H9 (cell line): ENCODE data around the gene RALGPS2. TPM values are rescaled to one million over a fixed set of nuclear protein-coding genes. Genes with fewer than 3 reads are reported as not detected.

Source experiments
- DNase-seq: peaks from one replicate; pipeline ENCODE4 v3.0.0-alpha.2; 2017
- H2AFZ ChIP-seq: one replicate; pipeline ENCODE4 v1.6.1; 2013; ENCODE audit warnings: mild to moderate bottlenecking, low read length, control low read depth, moderate library complexity
- H2AK5ac ChIP-seq: 2 replicates; pipeline ENCODE4 v1.6.1; 2013; ENCODE audit warnings: low read length, control low read depth, mixed read lengths; ENCODE audit not compliant: insufficient read length
- H2BK120ac ChIP-seq: one replicate; pipeline ENCODE4 v1.6.1; 2013; ENCODE audit warnings: low read depth, mild to moderate bottlenecking, low read length, control low read depth, inconsistent platforms; ENCODE audit not compliant: poor library complexity, severe bottlenecking
- H2BK12ac ChIP-seq: 2 replicates; pipeline ENCODE4 v1.6.1; 2013; ENCODE audit warnings: low read length, control low read depth, mixed read lengths, low read depth; ENCODE audit not compliant: insufficient read length
- H2BK15ac ChIP-seq: 2 replicates; pipeline ENCODE4 v1.6.1; 2013; ENCODE audit warnings: low read depth, low read length, control low read depth
- H2BK20ac ChIP-seq: one replicate; pipeline ENCODE4 v1.6.1; 2013; ENCODE audit warnings: low read depth, mild to moderate bottlenecking, low read length, control low read depth, inconsistent platforms; ENCODE audit not compliant: poor library complexity, severe bottlenecking
- H2BK5ac ChIP-seq: 2 replicates; pipeline ENCODE4 v1.6.1; 2013; ENCODE audit warnings: low read length, control low read depth, mixed read lengths; ENCODE audit not compliant: insufficient read length
- H3K14ac ChIP-seq: 2 replicates; pipeline ENCODE4 v1.6.1; 2013; ENCODE audit warnings: low read length, control low read depth; ENCODE audit not compliant: insufficient read depth
- H3K18ac ChIP-seq: 2 replicates; pipeline ENCODE4 v1.6.1; 2013; ENCODE audit warnings: low read depth, mild to moderate bottlenecking, mixed read lengths, low read length, control low read depth; ENCODE audit not compliant: insufficient read length
- H3K23ac ChIP-seq: 2 replicates; pipeline ENCODE4 v1.6.1; 2013; ENCODE audit warnings: low read length, control low read depth, mixed read lengths, low read depth; ENCODE audit not compliant: insufficient read length
- H3K23me2 ChIP-seq: 2 replicates; pipeline ENCODE4 v1.6.1; 2013; ENCODE audit warnings: low read depth, mild to moderate bottlenecking, mixed read lengths, low read length, control low read depth; ENCODE audit not compliant: insufficient read length, poor library complexity, severe bottlenecking
- H3K27ac ChIP-seq: 2 replicates; pipeline ENCODE4 v1.5.1; 2013; ENCODE audit warnings: low read length, control low read depth, mixed read lengths, low read depth; ENCODE audit not compliant: insufficient read length
- H3K27me3 ChIP-seq: 2 replicates; pipeline ENCODE4 v1.6.1; 2013; ENCODE audit warnings: low read length, control low read depth, inconsistent platforms; ENCODE audit not compliant: insufficient read depth
- H3K4ac ChIP-seq: 2 replicates; pipeline ENCODE4 v1.6.1; 2013; ENCODE audit warnings: low read depth, mild to moderate bottlenecking, control low read depth, inconsistent platforms, low read length, moderate library complexity
- H3K4me1 ChIP-seq: 2 replicates; pipeline ENCODE4 v1.6.1; 2013; ENCODE audit warnings: low read length, control low read depth, inconsistent platforms; ENCODE audit not compliant: insufficient read depth
- H3K4me2 ChIP-seq: 2 replicates; pipeline ENCODE4 v1.6.1; 2013; ENCODE audit warnings: low read length, control low read depth, mixed read lengths; ENCODE audit not compliant: insufficient read length, insufficient read depth
- H3K56ac ChIP-seq: 2 replicates; pipeline ENCODE4 v1.6.1; 2013; ENCODE audit warnings: low read depth, mild to moderate bottlenecking, mixed read lengths, low read length, control low read depth; ENCODE audit not compliant: insufficient read length
- H3K79me1 ChIP-seq: 2 replicates; pipeline ENCODE4 v1.6.1; 2013; ENCODE audit warnings: low read depth, mild to moderate bottlenecking, moderate library complexity, low read length, control low read depth, inconsistent platforms; ENCODE audit not compliant: insufficient read depth, poor library complexity, severe bottlenecking
- H3K79me2 ChIP-seq: 2 replicates; pipeline ENCODE4 v1.6.1; 2013; ENCODE audit warnings: low read length, control low read depth, inconsistent platforms; ENCODE audit not compliant: insufficient read depth
- H3K9ac ChIP-seq: 2 replicates; pipeline ENCODE4 v1.6.1; 2013; ENCODE audit warnings: low read length, control low read depth, mixed read lengths; ENCODE audit not compliant: insufficient read length; ENCODE audit errors: extremely low read depth
- H3K9me3 ChIP-seq: one replicate; pipeline ENCODE4 v1.6.1; 2013; ENCODE audit warnings: low read depth, low read length, inconsistent platforms; ENCODE audit not compliant: control insufficient read depth
- H3T11ph ChIP-seq: one replicate; pipeline ENCODE4 v1.6.1; 2013; ENCODE audit warnings: mild to moderate bottlenecking, low read length, control low read depth, inconsistent platforms
- H4K20me1 ChIP-seq: one replicate; pipeline ENCODE4 v1.6.1; 2013; ENCODE audit not compliant: control insufficient read depth, insufficient read length, insufficient read depth
- H4K5ac ChIP-seq: 2 replicates; pipeline ENCODE4 v1.6.1; 2013; ENCODE audit warnings: low read depth, mild to moderate bottlenecking, mixed read lengths, low read length, control low read depth; ENCODE audit not compliant: insufficient read length
- H4K8ac ChIP-seq: replicated peaks from 2 replicates; pipeline ENCODE4 v1.6.1; 2013; ENCODE audit warnings: low read length, control low read depth, mixed read lengths, low read depth; ENCODE audit not compliant: insufficient read length
- H4K91ac ChIP-seq: 2 replicates; pipeline ENCODE4 v1.6.1; 2013; ENCODE audit warnings: low read depth, mild to moderate bottlenecking, moderate library complexity, mixed read lengths, low read length, control low read depth; ENCODE audit not compliant: insufficient read length
- H3K27ac Mint-ChIP-seq, 3 experiments: 2 replicates in 2 of 3; 3 replicates in 1 of 3; pipeline ENCODE4 v1.8.0; 2020 to 2021; ENCODE audit warnings: mixed read lengths in 3 of 3, mild to moderate bottlenecking in 1 of 3, moderate library complexity in 1 of 3
- H3K27me3 Mint-ChIP-seq: 2 replicates; pipeline ENCODE4 v1.8.0; 2021; ENCODE audit warnings: low read depth, mild to moderate bottlenecking, moderate library complexity, mixed read lengths
- H3K36me3 Mint-ChIP-seq, 3 experiments: 2 replicates in 2 of 3; 3 replicates in 1 of 3; pipeline ENCODE4 v1.8.0; 2020 to 2021; ENCODE audit warnings: low read depth in 3 of 3, mixed read lengths in 3 of 3; ENCODE audit not compliant: insufficient read depth in 1 of 3
- H3K4me1 Mint-ChIP-seq, 2 experiments: 2 replicates each; pipeline ENCODE4 v1.8.0; 2020; ENCODE audit warnings: mixed read lengths in 2 of 2
- H3K4me3 Mint-ChIP-seq, 2 experiments: 2 replicates in 1 of 2; 3 replicates in 1 of 2; pipeline ENCODE4 v1.8.0; 2020 to 2021; ENCODE audit warnings: mild to moderate bottlenecking in 2 of 2, mixed read lengths in 2 of 2, moderate library complexity in 1 of 2
- H3K9me3 Mint-ChIP-seq, 2 experiments: 2 replicates in 1 of 2; 3 replicates in 1 of 2; pipeline ENCODE4 v1.8.0; 2020; ENCODE audit warnings: mild to moderate bottlenecking in 2 of 2, mixed read lengths in 2 of 2, moderate library complexity in 1 of 2
- WGBS: extraction: QIAGEN DNeasy Blood & Tissue Kit; methylation state at CpG from one replicate; pipeline ENCODE4 v1.1.7; 2013; ENCODE audit warnings: missing lambda C conversion rate, low lambda C conversion rate, mixed read lengths; ENCODE audit not compliant: insufficient read length; ENCODE audit errors: extremely low coverage; 5-methylcytosine and 5-hydroxymethylcytosine counted together
- total RNA-seq: library from RNA; stranded (reverse); gene quantifications from 2 replicates; pipeline ENCODE4 v1.2.1, GENCODE V29; 2021
- TF ChIP-seq, protein P1 (sequence below): fragments of 200-600 bp; sonication (generic); conservative IDR thresholded peaks from 3 replicates; pipeline ENCODE4 v1.8.0; 2021; ENCODE audit warnings: antibody characterized with exemption, mild to moderate bottlenecking

RALGPS2 gene
- total RNA-seq, 1 experiment from 2014 or later: 32.6 TPM

- DNase-seq: no peak
- no peak overlapping the region for H2AK5ac ChIP-seq
- H3K27me3 Mint-ChIP-seq: peaks cover 1% of the 10 kb centered on the region
- H3K79me1 ChIP-seq: no peaks in the 10 kb centered on the region
- no peak overlapping the region for H3K56ac ChIP-seq
- WGBS: no CpG with 5 or more reads among the region's 4 CpGs
- H3K27me3 ChIP-seq: no peaks in the 10 kb centered on the region
- H3K4ac ChIP-seq: no peak overlapping the region
- no peak overlapping the region for H3K27ac Mint-ChIP-seq
- H4K20me1 ChIP-seq: no peaks in the 10 kb centered on the region
- no peak overlapping the region for H2BK120ac ChIP-seq
- H3T11ph ChIP-seq: no peak overlapping the region
- TF ChIP-seq, protein P1, sequence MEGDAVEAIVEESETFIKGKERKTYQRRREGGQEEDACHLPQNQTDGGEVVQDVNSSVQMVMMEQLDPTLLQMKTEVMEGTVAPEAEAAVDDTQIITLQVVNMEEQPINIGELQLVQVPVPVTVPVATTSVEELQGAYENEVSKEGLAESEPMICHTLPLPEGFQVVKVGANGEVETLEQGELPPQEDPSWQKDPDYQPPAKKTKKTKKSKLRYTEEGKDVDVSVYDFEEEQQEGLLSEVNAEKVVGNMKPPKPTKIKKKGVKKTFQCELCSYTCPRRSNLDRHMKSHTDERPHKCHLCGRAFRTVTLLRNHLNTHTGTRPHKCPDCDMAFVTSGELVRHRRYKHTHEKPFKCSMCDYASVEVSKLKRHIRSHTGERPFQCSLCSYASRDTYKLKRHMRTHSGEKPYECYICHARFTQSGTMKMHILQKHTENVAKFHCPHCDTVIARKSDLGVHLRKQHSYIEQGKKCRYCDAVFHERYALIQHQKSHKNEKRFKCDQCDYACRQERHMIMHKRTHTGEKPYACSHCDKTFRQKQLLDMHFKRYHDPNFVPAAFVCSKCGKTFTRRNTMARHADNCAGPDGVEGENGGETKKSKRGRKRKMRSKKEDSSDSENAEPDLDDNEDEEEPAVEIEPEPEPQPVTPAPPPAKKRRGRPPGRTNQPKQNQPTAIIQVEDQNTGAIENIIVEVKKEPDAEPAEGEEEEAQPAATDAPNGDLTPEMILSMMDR: no peak
- H3K23ac ChIP-seq: no peak overlapping the region
- H3K9me3 Mint-ChIP-seq: no peaks in the 10 kb centered on the region; a peak in 3 of 5 replicates
- H2BK5ac ChIP-seq: no peak overlapping the region
- H4K5ac ChIP-seq: no peak overlapping the region
- H3K9me3 ChIP-seq: no peaks in the 10 kb centered on the region
- no peak overlapping the region for H3K18ac ChIP-seq
- H3K79me2 ChIP-seq: no peaks in the 10 kb centered on the region
- no peak overlapping the region for H4K8ac ChIP-seq
- H2BK20ac ChIP-seq: no peak overlapping the region
- H3K14ac ChIP-seq: no peak overlapping the region
- peaks cover under 1 to 1% of the 10 kb centered on the region in 2 experiments; a peak in 2 of 4 replicates for H3K4me1 Mint-ChIP-seq
- no peak overlapping the region for H2BK12ac ChIP-seq
- H3K9ac ChIP-seq: no peak overlapping the region
- no peak overlapping the region for H3K27ac ChIP-seq
- no peak overlapping the region for H2BK15ac ChIP-seq
- no peak overlapping the region for H3K4me3 Mint-ChIP-seq
- no peaks in the 10 kb centered on the region for H3K4me1 ChIP-seq
- H2AFZ ChIP-seq: no peak overlapping the region
- no peak overlapping the region for H3K4me2 ChIP-seq
- no peak overlapping the region for H4K91ac ChIP-seq
- H3K23me2 ChIP-seq: no peaks in the 10 kb centered on the region
- H3K36me3 Mint-ChIP-seq: no peaks in the 10 kb centered on the region; a peak in 1 of 7 replicates
These were observed 226.6 kb downstream of the RALGPS2 start for GRCh38 chr1:178951600-178951999.
